Neural cell (in vitro differentiated cells): Measurements from ENCODE around the gene COL27A1.

ENCODE experiments used
- POLR2AphosphoS5 ChIP-seq: IDR thresholded peaks from 2 replicates; pipeline ENCODE4 v1.6.1; 2012
- TF ChIP-seq, protein P1 (sequence below): IDR thresholded peaks from 2 replicates; pipeline ENCODE4 v1.6.1; 2012; ENCODE audit warnings: borderline replicate concordance

GRCh38 chr9:114302727-114303126 is 147.4 kb downstream of the COL27A1 start:
- TF ChIP-seq, protein P1, sequence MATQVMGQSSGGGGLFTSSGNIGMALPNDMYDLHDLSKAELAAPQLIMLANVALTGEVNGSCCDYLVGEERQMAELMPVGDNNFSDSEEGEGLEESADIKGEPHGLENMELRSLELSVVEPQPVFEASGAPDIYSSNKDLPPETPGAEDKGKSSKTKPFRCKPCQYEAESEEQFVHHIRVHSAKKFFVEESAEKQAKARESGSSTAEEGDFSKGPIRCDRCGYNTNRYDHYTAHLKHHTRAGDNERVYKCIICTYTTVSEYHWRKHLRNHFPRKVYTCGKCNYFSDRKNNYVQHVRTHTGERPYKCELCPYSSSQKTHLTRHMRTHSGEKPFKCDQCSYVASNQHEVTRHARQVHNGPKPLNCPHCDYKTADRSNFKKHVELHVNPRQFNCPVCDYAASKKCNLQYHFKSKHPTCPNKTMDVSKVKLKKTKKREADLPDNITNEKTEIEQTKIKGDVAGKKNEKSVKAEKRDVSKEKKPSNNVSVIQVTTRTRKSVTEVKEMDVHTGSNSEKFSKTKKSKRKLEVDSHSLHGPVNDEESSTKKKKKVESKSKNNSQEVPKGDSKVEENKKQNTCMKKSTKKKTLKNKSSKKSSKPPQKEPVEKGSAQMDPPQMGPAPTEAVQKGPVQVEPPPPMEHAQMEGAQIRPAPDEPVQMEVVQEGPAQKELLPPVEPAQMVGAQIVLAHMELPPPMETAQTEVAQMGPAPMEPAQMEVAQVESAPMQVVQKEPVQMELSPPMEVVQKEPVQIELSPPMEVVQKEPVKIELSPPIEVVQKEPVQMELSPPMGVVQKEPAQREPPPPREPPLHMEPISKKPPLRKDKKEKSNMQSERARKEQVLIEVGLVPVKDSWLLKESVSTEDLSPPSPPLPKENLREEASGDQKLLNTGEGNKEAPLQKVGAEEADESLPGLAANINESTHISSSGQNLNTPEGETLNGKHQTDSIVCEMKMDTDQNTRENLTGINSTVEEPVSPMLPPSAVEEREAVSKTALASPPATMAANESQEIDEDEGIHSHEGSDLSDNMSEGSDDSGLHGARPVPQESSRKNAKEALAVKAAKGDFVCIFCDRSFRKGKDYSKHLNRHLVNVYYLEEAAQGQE: no peak
- no peak for TF ChIP-seq POLR2AphosphoS5
